ENCODE data around the gene RING1. TPM values are rescaled to one million over a fixed set of nuclear protein-coding genes. Genes with fewer than 3 reads are reported as not detected.

The RING1 gene
- polyA plus RNA-seq, 1 of the 3 experiments (the other 2 are of a cell fraction) = 61.3 TPM

DNA sequence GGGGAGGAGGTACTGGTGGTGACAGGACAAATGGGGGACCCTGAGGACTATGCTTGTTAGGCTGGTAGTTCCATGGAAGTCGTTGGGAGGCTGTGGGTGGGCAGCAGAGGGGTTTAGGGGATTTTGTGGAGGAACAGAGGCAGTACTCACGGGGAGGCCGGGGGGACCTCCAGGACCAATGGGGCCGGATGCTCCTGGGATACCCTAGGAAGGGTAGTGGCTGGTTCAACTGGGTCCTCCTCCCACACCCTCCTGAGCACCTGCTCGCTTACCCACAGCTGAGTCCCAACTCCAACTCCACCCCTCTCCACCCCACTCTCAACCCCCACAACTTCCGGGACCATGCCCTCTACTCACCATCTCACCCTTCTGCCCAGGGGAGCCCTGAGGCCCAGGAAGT, 41.9 kb upstream of the RING1 start:
- no peak overlapping the region for H2AFZ ChIP-seq (ENCODE audit: low read depth)
- TF ChIP-seq GABPA (IDR thresholded peaks at IDR 0.05; ENCODE audit: low read depth) = no peak
- TF ChIP-seq, protein P1, sequence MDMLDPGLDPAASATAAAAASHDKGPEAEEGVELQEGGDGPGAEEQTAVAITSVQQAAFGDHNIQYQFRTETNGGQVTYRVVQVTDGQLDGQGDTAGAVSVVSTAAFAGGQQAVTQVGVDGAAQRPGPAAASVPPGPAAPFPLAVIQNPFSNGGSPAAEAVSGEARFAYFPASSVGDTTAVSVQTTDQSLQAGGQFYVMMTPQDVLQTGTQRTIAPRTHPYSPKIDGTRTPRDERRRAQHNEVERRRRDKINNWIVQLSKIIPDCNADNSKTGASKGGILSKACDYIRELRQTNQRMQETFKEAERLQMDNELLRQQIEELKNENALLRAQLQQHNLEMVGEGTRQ (IDR thresholded peaks at IDR 0.05; ENCODE audit: borderline replicate concordance, low read depth, low read length) = no peak
- no peak for TF ChIP-seq TCF12 (IDR thresholded peaks at IDR 0.05)
- TF ChIP-seq, protein P2, sequence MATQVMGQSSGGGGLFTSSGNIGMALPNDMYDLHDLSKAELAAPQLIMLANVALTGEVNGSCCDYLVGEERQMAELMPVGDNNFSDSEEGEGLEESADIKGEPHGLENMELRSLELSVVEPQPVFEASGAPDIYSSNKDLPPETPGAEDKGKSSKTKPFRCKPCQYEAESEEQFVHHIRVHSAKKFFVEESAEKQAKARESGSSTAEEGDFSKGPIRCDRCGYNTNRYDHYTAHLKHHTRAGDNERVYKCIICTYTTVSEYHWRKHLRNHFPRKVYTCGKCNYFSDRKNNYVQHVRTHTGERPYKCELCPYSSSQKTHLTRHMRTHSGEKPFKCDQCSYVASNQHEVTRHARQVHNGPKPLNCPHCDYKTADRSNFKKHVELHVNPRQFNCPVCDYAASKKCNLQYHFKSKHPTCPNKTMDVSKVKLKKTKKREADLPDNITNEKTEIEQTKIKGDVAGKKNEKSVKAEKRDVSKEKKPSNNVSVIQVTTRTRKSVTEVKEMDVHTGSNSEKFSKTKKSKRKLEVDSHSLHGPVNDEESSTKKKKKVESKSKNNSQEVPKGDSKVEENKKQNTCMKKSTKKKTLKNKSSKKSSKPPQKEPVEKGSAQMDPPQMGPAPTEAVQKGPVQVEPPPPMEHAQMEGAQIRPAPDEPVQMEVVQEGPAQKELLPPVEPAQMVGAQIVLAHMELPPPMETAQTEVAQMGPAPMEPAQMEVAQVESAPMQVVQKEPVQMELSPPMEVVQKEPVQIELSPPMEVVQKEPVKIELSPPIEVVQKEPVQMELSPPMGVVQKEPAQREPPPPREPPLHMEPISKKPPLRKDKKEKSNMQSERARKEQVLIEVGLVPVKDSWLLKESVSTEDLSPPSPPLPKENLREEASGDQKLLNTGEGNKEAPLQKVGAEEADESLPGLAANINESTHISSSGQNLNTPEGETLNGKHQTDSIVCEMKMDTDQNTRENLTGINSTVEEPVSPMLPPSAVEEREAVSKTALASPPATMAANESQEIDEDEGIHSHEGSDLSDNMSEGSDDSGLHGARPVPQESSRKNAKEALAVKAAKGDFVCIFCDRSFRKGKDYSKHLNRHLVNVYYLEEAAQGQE (IDR thresholded peaks at IDR 0.05; ENCODE audit: low read depth, low read length) = no peak
- no peak for TF ChIP-seq FOSL2 (IDR thresholded peaks at IDR 0.05; ENCODE audit: borderline replicate concordance, low read depth)
- TF ChIP-seq FOXM1 (IDR thresholded peaks at IDR 0.05; ENCODE audit: low read depth) = no peak
- TF ChIP-seq RAD21 (IDR thresholded peaks at IDR 0.05; ENCODE audit: low read length) = no peak
- no peak for TF ChIP-seq MEF2A (IDR thresholded peaks at IDR 0.05; ENCODE audit: borderline replicate concordance, low read depth)
- TF ChIP-seq, protein P3, sequence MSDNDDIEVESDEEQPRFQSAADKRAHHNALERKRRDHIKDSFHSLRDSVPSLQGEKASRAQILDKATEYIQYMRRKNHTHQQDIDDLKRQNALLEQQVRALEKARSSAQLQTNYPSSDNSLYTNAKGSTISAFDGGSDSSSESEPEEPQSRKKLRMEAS (IDR thresholded peaks at IDR 0.05; ENCODE audit: low read depth) = no peak
- no peak for TF ChIP-seq JUND (IDR thresholded peaks at IDR 0.05)
- TF ChIP-seq, protein P4, sequence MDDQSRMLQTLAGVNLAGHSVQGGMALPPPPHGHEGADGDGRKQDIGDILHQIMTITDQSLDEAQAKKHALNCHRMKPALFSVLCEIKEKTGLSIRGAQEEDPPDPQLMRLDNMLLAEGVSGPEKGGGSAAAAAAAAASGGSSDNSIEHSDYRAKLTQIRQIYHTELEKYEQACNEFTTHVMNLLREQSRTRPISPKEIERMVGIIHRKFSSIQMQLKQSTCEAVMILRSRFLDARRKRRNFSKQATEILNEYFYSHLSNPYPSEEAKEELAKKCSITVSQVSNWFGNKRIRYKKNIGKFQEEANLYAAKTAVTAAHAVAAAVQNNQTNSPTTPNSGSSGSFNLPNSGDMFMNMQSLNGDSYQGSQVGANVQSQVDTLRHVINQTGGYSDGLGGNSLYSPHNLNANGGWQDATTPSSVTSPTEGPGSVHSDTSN (IDR thresholded peaks at IDR 0.05) = no peak
- TF ChIP-seq, protein P5, sequence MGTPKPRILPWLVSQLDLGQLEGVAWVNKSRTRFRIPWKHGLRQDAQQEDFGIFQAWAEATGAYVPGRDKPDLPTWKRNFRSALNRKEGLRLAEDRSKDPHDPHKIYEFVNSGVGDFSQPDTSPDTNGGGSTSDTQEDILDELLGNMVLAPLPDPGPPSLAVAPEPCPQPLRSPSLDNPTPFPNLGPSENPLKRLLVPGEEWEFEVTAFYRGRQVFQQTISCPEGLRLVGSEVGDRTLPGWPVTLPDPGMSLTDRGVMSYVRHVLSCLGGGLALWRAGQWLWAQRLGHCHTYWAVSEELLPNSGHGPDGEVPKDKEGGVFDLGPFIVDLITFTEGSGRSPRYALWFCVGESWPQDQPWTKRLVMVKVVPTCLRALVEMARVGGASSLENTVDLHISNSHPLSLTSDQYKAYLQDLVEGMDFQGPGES (IDR thresholded peaks at IDR 0.05; ENCODE audit: low read depth, low read length) = no peak
- no peak for TF ChIP-seq SIN3A (IDR thresholded peaks at IDR 0.05; ENCODE audit: borderline replicate concordance, low read depth, low read length)
- TF ChIP-seq YY1 (IDR thresholded peaks at IDR 0.05; ENCODE audit: low read depth) = no peak
- TF ChIP-seq MXI1 (IDR thresholded peaks at IDR 0.05; ENCODE audit: low read depth, low read length) = no peak
- TF ChIP-seq RXRA (IDR thresholded peaks at IDR 0.05; ENCODE audit: borderline replicate concordance, low read depth) = no peak
- no peak for TF ChIP-seq EZH2phosphoT487 (IDR thresholded peaks at IDR 0.05; ENCODE audit: borderline replicate concordance, low read depth)
- TF ChIP-seq FOXJ3 (CRISPR knock-in tag; IDR thresholded peaks at IDR 0.05) = no peak
- TF ChIP-seq SMC3 (IDR thresholded peaks at IDR 0.05; ENCODE audit: low read depth, low read length) = no peak
- TF ChIP-seq CHD2 (IDR thresholded peaks at IDR 0.05; ENCODE audit: low read length, partially characterized antibody) = no peak
- no peaks in the 10 kb centered on the region for H3F3A ChIP-seq (replicated peaks; ENCODE audit: insufficient read depth)
- H3K4me2 ChIP-seq = no peak overlapping the region
- H3K79me2 ChIP-seq (ENCODE audit: insufficient read depth) = no peaks in the 10 kb centered on the region
- H4K20me1 ChIP-seq (ENCODE audit: insufficient read depth) = no peaks in the 10 kb centered on the region
- WGBS (ENCODE audit: low lambda C conversion rate) = 44% methylated on average over 2 of the region's 6 CpGs
- no peaks in the 10 kb centered on the region for H3K9me2 ChIP-seq
- POLR2A ChIA-PET = no interaction called here
- H3K36me3 ChIP-seq (replicated peaks in 1 of 2; ENCODE audit: control insufficient read depth in 1 of 2, insufficient read depth in 2 of 2, low read length in 1 of 2) = no peaks in the 10 kb centered on the region
- no peak overlapping the region for H3K4me3 ChIP-seq (ENCODE audit: low read depth in 2 of 2, low read length in 1 of 2)
- DNase-seq = no peak
- no peak overlapping the region for H3K27ac ChIP-seq (ENCODE audit: low read depth in 2 of 2, low read length in 1 of 2)
- CTCF ChIA-PET = no interaction called here
- H3K9ac ChIP-seq = no peak overlapping the region
- H3K27me3 ChIP-seq (ENCODE audit: insufficient read depth) = no peaks in the 10 kb centered on the region
- no peaks in the 10 kb centered on the region for H3K9me3 ChIP-seq
- peaks cover 0 to 7% of the 10 kb centered on the region in 2 experiments; a peak in 1 of 4 replicates for H3K4me1 ChIP-seq (ENCODE audit: control insufficient read depth in 1 of 2, insufficient read depth in 2 of 2, low read depth in 1 of 2, low read length in 1 of 2)

All from SK-N-SH (cell line).